NCI-H446 treated with DMSO at 0.1 percent for 48 hours (cell line): ENCODE measurements around the gene SPATA31C1.
A peak's percentile ranks its signal among the peaks of the same experiment; 100 is the strongest.
"Not testable (repeated sequence)": the region's sequence is repeated elsewhere in the genome, so short reads cannot be mapped to it uniquely, and the experiment has no call there.

ENCODE experiments used
- DNase-seq: peaks from one replicate; lab custom pipeline; 2025; lab: John Stamatoyannopoulos, UW

The SPATA31C1 gene

DNA sequence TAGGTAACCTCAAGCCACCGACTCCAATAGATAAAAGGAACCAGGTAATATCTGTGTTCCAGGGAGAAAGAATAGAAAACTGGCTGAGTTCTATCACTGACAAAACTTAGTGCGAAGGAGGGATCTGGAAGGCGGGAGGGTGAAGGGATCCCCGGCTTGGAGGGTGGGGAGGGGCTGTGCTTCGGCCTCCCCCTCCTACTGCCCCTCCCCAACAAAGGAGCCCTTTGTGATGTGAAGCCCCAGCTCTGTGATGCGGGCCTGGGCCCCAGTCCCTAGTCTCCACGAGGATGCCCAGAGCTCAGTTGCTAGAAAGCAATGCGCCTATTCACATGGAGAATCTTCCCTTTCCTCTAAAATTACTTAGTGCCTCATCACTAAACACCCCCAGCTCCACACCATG lies at the start of gene SPATA31C1:
TSS of gene SPATA31C1 (plus strand) at position 301 of the 400 bp plus-strand sequence.
- not testable (repeated sequence) for DNase-seq

- no peak for DNase-seq
Measured at GRCh38 chr9:87868175-87868574, 49.6 kb upstream of the SPATA31C1 start.

GRCh38 chr9:87868635-87869034 lies 49.1 kb upstream of the SPATA31C1 start:
- no peak for DNase-seq

- no peak for DNase-seq
Measured at GRCh38 chr9:87869082-87869481, 48.7 kb upstream of the SPATA31C1 start.

DNA sequence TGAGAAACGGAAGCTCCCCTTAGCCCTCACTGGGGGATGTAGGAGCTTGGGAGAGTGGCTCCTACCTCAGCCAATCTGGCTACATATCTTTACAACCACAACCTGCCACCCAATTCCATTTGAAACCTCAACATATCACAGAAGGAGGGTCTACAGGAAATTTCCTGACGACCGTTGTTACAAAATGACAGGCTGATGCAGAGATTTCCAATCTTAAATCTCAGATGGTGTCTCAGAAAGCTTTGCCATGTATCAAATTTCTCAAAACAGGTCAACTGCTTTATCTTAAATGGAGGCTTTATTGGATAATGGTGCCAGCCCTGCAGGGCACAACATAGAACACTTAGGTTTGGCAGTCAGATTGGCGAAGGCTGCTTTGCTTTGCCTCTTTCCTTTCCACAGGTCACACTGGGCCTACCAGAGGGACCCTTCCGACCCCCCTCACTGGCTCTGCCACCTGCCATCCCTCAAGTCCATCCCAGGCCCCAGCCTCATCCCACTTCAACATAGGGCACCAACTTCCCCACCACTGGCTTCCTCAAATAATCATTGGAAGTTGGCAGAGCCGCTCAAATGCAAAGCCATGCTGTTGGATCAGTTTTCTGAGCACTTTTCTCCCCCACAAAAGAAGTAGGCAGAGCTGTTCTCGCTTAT lies 46.2 kb upstream of the SPATA31C1 start:
- no peak for DNase-seq

- peak; percentile 78 for DNase-seq
Measured at GRCh38 chr9:87872079-87872624, 45.6 kb upstream of the SPATA31C1 start.

DNA sequence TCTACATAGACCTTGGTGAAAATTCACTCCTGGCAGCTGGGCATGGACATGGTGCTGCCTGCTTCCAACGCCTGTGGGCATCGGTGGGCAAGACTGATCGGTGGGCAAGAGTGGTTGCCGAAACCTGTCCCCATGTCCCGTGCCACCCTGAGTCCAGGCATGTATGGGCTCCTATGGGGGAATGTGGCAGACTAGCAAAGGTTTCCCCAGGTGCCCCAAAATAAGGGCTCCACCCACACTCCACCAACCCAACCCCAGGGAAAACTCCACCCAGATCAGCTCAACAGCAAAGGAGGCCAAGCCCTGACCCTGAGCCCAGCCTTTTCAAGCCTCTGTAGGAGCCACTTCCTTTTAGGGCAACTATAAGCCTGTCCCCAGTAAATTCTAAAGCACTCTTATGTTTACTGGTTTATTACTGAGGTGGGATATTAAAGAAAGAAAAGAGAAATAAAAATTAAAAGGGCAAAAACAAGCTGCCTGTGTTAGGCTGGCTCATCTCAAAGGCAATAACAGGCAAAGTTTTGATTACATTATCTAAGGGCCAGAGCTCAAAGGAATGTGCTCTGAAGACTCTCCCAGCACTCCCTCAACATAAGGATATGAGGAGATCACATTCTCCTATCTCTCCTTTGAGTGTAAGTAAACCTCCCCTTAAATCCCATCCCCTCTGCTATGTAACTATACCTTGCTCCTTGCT lies 44.0 kb upstream of the SPATA31C1 start:
- no peak for DNase-seq

DNA sequence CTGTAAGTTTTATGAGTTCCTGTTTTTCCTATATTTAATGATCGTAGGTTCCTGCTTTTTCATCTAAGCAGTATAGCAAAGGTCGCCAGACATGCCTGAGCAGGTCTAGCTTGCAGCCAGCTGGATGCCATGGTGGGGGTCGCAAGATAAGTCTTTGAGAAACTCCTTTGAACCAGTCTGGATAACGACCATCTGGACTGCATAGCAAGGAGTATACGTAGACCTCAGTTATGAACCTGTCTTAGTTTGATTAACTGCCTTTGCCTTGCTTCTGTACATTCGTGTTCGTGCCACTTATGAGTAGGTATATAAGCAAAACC lies 43.5 kb upstream of the SPATA31C1 start:
- no peak for DNase-seq

DNA sequence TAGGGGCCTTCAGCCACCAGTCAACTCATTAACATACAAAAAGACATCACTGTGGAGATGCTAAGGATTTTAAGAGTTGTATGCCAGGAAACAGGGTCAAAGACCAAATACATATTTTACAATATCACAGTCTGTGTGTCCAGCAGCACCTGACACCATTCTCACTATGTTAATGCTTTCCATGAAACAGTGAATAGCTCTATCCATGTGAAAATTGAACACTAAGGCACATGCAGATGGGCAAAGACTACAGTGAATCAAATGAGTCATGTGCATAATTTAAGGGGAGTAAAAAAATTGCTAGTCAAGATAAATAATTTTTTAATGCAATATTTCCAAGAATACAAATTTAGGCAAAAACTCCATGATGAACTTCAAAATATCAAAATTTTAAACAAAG lies 42.7 kb upstream of the SPATA31C1 start:
- DNase-seq = no peak

GRCh38 chr9:87875831-87876545 lies 41.8 kb upstream of the SPATA31C1 start:
- DNase-seq = no peak

DNA sequence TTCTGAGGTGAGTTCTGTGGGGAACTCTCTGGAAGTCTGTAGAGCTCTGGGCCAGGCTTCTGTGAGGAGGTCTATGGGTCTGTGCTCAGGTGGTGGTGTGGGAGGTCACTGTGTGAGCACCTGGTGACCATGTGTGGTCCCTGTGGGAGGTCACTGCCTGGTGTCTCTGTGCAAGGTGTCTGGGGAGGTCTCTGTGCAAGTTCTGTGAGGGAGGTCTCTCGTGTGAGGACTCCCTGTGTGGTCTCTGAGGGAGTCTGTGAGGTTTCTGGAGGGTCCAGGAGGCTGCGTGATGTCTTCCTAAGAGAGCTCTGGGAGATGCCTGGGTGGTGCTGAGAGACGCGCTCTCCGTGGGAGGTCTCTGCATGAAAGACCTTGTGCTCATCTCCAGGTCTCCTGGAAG lies 41.1 kb upstream of the SPATA31C1 start:
- DNase-seq = no peak

- no peak for DNase-seq
Measured at GRCh38 chr9:87878989-87879511, 38.7 kb upstream of the SPATA31C1 start.

DNA sequence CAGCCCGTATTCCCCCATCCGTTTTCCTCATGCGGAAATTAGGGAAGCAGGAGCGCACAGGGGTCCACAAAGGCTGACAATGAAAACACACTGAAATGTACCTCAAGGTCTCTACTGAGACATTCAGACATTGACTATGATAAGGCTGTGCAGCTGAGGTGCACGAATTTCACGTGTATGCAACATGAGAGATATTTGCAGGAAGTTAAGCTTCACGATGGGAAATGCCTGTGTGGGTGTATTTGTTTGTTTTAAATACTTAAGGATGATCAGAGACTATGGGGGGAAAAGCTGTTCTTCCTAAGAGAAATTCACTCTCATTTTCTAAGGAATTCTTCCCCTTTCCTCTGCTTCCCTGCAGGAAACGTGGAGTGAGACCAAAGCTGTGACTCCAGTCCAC lies 37.6 kb upstream of the SPATA31C1 start:
- no peak for DNase-seq

DNA sequence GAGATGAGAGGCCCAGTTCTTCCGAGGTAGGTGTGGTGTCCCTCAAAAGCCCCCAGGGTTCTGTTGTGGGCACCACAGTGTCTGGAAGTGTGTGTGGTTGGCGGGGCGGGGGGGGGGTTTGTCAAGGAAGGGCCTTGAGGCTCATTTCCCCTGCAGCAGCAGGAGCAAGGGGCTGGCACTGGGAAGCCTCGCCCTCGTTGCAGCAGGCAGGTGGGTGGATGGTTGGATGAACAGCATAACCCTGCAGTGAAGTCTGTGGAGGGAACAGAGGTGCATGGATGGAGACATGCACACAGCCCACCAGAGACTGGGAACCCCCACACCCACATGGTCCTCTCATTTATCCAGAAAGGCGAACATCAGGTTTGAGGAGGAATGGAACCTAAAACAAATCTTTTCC lies 37.1 kb upstream of the SPATA31C1 start:
- no peak for DNase-seq

- DNase-seq = no peak
Measured at GRCh38 chr9:87882627-87883026, 35.1 kb upstream of the SPATA31C1 start, which contains the start of gene SPATA31E1. Gene SPATA31E1 (plus strand): TSS chr9:87882877. CDS start chr9:87882892, 15 bp downstream.

GRCh38 chr9:87883274-87883673 lies 34.5 kb upstream of the SPATA31C1 start:
- no peak for DNase-seq

- DNase-seq = no peak
Measured at GRCh38 chr9:87883990-87884389, 33.8 kb upstream of the SPATA31C1 start.

DNA sequence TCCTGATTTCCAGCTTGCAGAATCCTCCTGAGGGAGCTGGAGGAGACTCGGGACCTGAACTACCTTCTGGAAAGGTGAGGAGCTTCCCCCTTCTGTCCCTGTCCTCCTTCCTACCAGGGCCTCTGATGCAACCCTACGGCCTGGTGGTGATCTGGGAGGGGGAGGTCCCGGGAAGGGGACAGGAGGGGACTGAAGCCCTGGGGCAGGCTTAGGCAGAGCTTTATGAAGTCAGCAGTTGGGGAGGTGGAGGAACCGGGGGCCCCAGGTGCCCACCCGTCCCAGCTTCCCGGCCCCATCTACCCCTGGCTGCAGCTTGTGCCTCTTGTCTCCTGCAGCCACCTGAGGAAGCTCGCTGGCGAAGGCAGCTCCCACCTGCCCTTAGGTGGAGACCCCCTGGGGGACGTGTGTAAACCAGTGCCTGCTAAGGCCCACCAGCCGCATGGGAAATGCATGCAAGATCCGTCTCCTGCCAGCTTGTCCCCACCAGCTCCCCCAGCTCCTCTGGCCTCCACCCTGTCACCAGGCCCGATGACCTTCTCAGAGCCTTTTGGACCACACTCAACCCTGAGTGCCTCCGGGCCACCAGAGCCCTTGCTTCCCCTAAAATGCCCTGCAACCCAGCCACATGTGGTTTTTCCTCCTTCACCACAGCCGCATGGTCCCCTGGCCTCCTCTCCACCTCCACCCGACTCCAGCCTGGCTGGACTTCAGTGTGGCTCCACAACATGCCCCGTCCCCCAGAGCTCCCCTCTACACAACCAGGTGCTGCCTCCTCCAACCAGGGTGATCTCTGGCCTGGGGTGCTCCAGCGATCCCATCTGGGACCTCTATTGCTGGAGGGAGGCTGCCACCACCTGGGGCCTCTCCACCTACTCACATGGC lies 32.9 kb upstream of the SPATA31C1 start:
- no peak for DNase-seq

DNA sequence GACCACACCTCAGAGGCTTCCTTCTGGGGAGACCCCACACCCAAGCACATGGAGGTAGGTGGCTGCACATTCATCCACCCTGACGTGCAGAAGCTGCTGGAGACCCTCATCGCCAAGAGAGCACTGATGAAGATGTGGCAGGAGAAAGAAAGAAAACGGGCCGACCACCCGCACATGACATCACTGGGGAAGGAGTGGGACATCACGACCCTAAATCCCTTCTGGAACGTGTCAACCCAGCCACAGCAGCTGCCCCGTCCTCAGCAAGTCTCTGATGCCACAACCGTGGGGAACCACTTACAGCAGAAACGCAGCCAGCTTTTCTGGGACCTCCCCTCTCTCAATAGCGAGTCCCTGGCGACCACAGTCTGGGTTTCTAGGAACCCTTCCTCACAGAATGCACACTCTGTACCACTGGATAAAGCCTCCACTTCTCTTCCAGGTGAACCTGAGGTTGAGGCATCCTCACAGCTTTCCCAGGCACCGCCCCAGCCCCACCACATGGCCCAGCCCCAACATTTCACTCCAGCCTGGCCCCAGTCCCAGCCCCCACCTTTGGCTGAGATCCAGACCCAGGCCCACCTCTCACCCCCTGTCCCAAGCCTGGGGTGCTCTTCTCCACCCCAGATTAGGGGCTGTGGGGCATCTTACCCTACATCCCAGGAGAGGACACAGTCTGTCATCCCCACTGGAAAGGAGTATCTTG lies 32.1 kb upstream of the SPATA31C1 start:
- no peak for DNase-seq

DNA sequence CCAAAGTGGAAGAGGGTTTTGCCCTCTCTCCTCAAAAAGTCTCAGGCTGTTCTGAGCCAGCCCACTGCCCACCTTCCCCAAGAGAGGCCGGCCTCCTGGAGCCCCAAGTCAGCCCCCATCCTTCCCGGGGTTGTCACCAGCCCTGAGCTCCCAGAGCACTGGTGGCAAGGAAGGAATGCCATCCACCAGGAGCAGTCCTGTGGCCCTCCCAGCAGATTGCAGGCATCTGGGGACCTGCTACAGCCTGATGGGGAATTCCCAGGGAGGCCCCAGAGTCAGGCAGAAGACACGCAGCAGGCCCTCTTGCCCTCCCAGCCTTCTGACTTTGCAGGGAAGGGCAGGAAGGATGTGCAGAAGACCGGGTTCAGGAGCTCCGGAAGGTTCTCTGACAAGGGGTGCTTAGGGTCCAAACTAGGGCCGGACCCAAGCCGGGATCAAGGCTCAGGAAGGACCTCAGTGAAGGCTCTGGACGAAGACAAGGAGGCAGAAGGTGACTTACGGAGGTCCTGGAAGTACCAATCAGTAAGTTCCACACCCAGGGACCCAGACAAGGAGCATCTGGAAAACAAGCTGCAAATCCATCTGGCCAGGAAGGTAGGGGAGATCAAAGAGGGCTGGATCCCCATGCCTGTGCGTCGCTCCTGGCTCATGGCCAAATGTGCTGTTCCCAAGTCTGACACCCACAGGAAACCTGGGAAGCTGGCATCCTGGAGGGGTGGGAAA lies 31.4 kb upstream of the SPATA31C1 start:
- DNase-seq = no peak
